GM23338 (cell line): ENCODE data around the gene ARID1B. TPM values are rescaled to one million over a fixed set of nuclear protein-coding genes. Genes with fewer than 3 reads are reported as not detected.

Experiments used
- ATAC-seq: fragments of 200-7000 bp; cut with Tn5 transposase; 3 replicates; pipeline ENCODE4 v1.9.1; 2020
- DNase-seq: peaks from one replicate; pipeline ENCODE4 v3.0.0-alpha.2; 2015; ENCODE audit warnings: low spot score
- H2AFZ ChIP-seq: fragments of 200-600 bp; sonication (generic); 2 replicates; pipeline ENCODE4 v1.8.0; 2016; ENCODE audit warnings: antibody characterized with exemption, mild to moderate bottlenecking, moderate library complexity
- H3F3A ChIP-seq: fragments of 200-600 bp; sonication (generic); replicated peaks from 2 replicates; pipeline ENCODE4 v1.8.0; 2017; ENCODE audit warnings: antibody characterized with exemption, mixed run types, low read depth
- H3K27ac ChIP-seq: fragments of 200-600 bp; sonication (generic); 2 replicates; pipeline ENCODE4 v1.6.1; 2016; ENCODE audit warnings: low read depth
- H3K27me3 ChIP-seq: fragments of 200-600 bp; sonication (generic); 2 replicates; pipeline ENCODE4 v1.8.0; 2016; ENCODE audit warnings: mild to moderate bottlenecking, mixed run types, moderate library complexity; ENCODE audit not compliant: insufficient read depth
- H3K36me3 ChIP-seq: fragments of 200-600 bp; sonication (generic); 2 replicates; pipeline ENCODE4 v1.8.0; 2016; ENCODE audit warnings: mild to moderate bottlenecking; ENCODE audit not compliant: insufficient read depth
- H3K4me1 ChIP-seq: fragments of 200-600 bp; sonication (generic); 2 replicates; pipeline ENCODE4 v1.8.0; 2016; ENCODE audit warnings: mild to moderate bottlenecking, moderate library complexity; ENCODE audit not compliant: insufficient read depth
- H3K4me2 ChIP-seq: fragments of 200-600 bp; sonication (generic); 2 replicates; pipeline ENCODE4 v1.7.1; 2017; ENCODE audit warnings: mixed run types
- H3K4me3 ChIP-seq: fragments of 200-600 bp; sonication (generic); 2 replicates; pipeline ENCODE4 v1.6.1; 2016; ENCODE audit warnings: mixed run types
- H3K79me2 ChIP-seq: fragments of 200-600 bp; sonication (generic); replicated peaks from 2 replicates; pipeline ENCODE4 v1.8.0; 2017; ENCODE audit warnings: mild to moderate bottlenecking; ENCODE audit not compliant: insufficient read depth
- H3K9me2 ChIP-seq: fragments of 200-600 bp; sonication (generic); 2 replicates; pipeline ENCODE4 v1.8.0; 2017; ENCODE audit not compliant: insufficient read depth
- H4K20me1 ChIP-seq: fragments of 200-600 bp; sonication (generic); replicated peaks from 2 replicates; pipeline ENCODE4 v1.8.0; 2017; ENCODE audit warnings: mild to moderate bottlenecking; ENCODE audit not compliant: insufficient read depth
- H3K27ac Mint-ChIP-seq: 2 replicates; pipeline ENCODE4 v1.8.0; 2020; ENCODE audit warnings: inconsistent platforms, mild to moderate bottlenecking, moderate library complexity, mixed read lengths
- H3K27me3 Mint-ChIP-seq: 3 replicates; pipeline ENCODE4 v1.8.0; 2022; ENCODE audit warnings: low read depth, mild to moderate bottlenecking, moderate library complexity, mixed read lengths, inconsistent platforms; ENCODE audit not compliant: insufficient read depth, poor library complexity
- H3K36me3 Mint-ChIP-seq: 3 replicates; pipeline ENCODE4 v1.8.0; 2021; ENCODE audit warnings: low read depth, mild to moderate bottlenecking, inconsistent platforms, moderate library complexity, mixed read lengths
- H3K4me1 Mint-ChIP-seq: 3 replicates; pipeline ENCODE4 v1.8.0; 2020; ENCODE audit warnings: mild to moderate bottlenecking, inconsistent platforms, mixed read lengths
- H3K4me3 Mint-ChIP-seq: 3 replicates; pipeline ENCODE4 v1.8.0; 2021; ENCODE audit warnings: moderate library complexity, mild to moderate bottlenecking, inconsistent platforms, mixed read lengths
- H3K9me3 Mint-ChIP-seq: 3 replicates; pipeline ENCODE4 v1.8.0; 2020; ENCODE audit warnings: moderate library complexity, mild to moderate bottlenecking, inconsistent platforms, mixed read lengths
- CREB1 ChIP-seq: fragments of 250-450 bp; sonication (Bioruptor Pico); IDR thresholded peaks from 2 replicates; pipeline ENCODE4 v1.5.0; 2020; ENCODE audit warnings: low read depth, mild to moderate bottlenecking, moderate library complexity
- EZH2 ChIP-seq: fragments of 200-600 bp; sonication (generic); IDR thresholded peaks from one replicate; pipeline ENCODE4 v1.8.0; 2017; ENCODE audit warnings: antibody characterized with exemption, mild to moderate bottlenecking, low read depth; ENCODE audit not compliant: unreplicated experiment
- EZH2phosphoT487 ChIP-seq: fragments of 200-600 bp; sonication (generic); IDR thresholded peaks from one replicate; pipeline ENCODE4 v1.8.1; 2018; ENCODE audit warnings: antibody characterized with exemption; ENCODE audit not compliant: unreplicated experiment
- JUNB ChIP-seq: IDR thresholded peaks from one replicate; pipeline ENCODE4 v1.6.1; 2016; ENCODE audit warnings: antibody characterized with exemption; ENCODE audit not compliant: unreplicated experiment
- NANOG ChIP-seq: IDR thresholded peaks from 2 replicates; pipeline ENCODE4 v1.6.1; 2016; ENCODE audit warnings: antibody characterized with exemption, borderline replicate concordance
- POLR2AphosphoS5 ChIP-seq: IDR thresholded peaks from 2 replicates; pipeline ENCODE4 v1.6.1; 2016; ENCODE audit warnings: antibody characterized with exemption, low read depth
- STAT1 ChIP-seq: IDR thresholded peaks from one replicate; pipeline ENCODE4 v1.6.1; 2016; ENCODE audit warnings: antibody characterized with exemption; ENCODE audit not compliant: unreplicated experiment
- ZNF114 ChIP-seq: fragments of 250-450 bp; sonication (Bioruptor Pico); IDR thresholded peaks from 2 replicates; pipeline ENCODE4 v1.5.0; 2020; ENCODE audit warnings: mild to moderate bottlenecking, moderate library complexity
- ZNF331 ChIP-seq: fragments of 250-450 bp; sonication (Bioruptor Pico); IDR thresholded peaks from 2 replicates; pipeline ENCODE4 v1.5.0; 2020; ENCODE audit warnings: low read depth, mild to moderate bottlenecking, moderate library complexity
- polyA plus RNA-seq: library from polyadenylated mRNA; unstranded; fragments of >200 nt; fragmentation: Nextera tagmentation; extraction: Ambion mirVana; gene quantifications from 2 replicates; pipeline ENCODE4 v1.2.1, GENCODE V29; 2016
- total RNA-seq: library from RNA; depleted of rRNA; stranded (reverse); fragments of >200 nt; shearing (Covaris generic); gene quantifications from 2 replicates; pipeline ENCODE4 v1.2.3, GENCODE V29; 2014
- TF ChIP-seq, protein P1 (sequence below), 2 experiments: fragments of 200-600 bp in 1 of 2; sonication (generic) in 1 of 2; conservative IDR thresholded peaks; 2 replicates each; pipeline versions ENCODE4 v1.5.1 to v1.6.1; 2016 to 2017; ENCODE audit warnings: antibody characterized with exemption in 2 of 2, low read depth in 2 of 2, mild to moderate bottlenecking in 2 of 2, moderate library complexity in 1 of 2
- TF ChIP-seq, protein P2 (sequence below): IDR thresholded peaks from 2 replicates; pipeline ENCODE4 v1.6.1; 2016; ENCODE audit warnings: antibody characterized with exemption
- TF ChIP-seq, protein P3 (sequence below): IDR thresholded peaks from one replicate; pipeline ENCODE4 v1.6.1; 2018; ENCODE audit warnings: antibody characterized with exemption; ENCODE audit not compliant: unreplicated experiment
- TF ChIP-seq, protein P4 (sequence below): fragments of 250-450 bp; sonication (Bioruptor Pico); IDR thresholded peaks from 2 replicates; pipeline ENCODE4 v1.5.0; 2020; ENCODE audit warnings: mild to moderate bottlenecking, moderate library complexity

ARID1B gene
- total and polyA plus RNA-seq, 2 experiments from 2014 or later, result 59.3 to 72.2 TPM

DNA sequence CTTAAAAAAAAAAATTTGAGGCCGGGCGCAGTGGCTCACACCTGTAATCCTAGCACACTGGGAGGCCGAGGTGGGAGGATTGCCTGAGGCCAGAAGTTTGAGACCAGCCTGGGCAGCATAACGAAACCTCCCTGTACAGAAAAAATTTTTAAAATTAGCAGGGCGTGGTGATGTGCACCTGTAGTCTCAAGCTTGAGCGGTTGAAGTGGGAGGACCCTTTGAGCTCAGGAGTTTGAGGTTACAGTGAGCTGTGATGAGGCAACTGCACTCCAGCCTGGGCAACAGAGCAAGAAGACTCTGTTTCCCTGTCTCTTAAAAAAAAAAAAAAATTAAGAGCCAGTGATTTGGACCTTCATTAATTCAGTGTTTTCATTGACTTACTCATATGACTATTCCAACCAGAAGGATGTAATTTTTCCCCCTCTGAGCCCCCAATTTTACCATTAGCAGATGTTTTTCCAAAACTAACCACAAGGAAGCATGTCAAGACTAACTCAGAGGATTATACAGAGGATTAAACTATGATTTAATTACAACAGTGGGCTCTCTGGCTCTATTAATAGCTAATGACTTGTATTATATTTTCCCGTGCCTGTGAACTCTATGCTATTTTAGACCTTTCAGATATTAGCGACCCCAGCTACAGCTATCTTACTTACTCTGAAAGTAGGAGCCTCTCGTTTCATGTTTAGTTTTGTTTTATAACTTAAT, 75.1 kb downstream of the ARID1B start:
- no peaks in the 10 kb centered on the region for H3K9me2 ChIP-seq
- DNase-seq, result no peak
- H3K27me3 Mint-ChIP-seq, result peaks cover 1% of the 10 kb centered on the region
- no peaks in the 10 kb centered on the region; the same call in 1 of the 2 replicates for H4K20me1 ChIP-seq
- H3K4me1 Mint-ChIP-seq, result peaks cover 89% of the 10 kb centered on the region
- no peaks in the 10 kb centered on the region for H3K27me3 ChIP-seq
- TF ChIP-seq CREB1 (CRISPR knock-in tag), result no peak
- TF ChIP-seq, protein P1, sequence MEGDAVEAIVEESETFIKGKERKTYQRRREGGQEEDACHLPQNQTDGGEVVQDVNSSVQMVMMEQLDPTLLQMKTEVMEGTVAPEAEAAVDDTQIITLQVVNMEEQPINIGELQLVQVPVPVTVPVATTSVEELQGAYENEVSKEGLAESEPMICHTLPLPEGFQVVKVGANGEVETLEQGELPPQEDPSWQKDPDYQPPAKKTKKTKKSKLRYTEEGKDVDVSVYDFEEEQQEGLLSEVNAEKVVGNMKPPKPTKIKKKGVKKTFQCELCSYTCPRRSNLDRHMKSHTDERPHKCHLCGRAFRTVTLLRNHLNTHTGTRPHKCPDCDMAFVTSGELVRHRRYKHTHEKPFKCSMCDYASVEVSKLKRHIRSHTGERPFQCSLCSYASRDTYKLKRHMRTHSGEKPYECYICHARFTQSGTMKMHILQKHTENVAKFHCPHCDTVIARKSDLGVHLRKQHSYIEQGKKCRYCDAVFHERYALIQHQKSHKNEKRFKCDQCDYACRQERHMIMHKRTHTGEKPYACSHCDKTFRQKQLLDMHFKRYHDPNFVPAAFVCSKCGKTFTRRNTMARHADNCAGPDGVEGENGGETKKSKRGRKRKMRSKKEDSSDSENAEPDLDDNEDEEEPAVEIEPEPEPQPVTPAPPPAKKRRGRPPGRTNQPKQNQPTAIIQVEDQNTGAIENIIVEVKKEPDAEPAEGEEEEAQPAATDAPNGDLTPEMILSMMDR (conservative IDR thresholded peaks at IDR 0.05; ENCODE audit: low read depth in 2 of 2), result no peak
- TF ChIP-seq JUNB, result no peak
- no peak for TF ChIP-seq EZH2
- no peak for TF ChIP-seq EZH2phosphoT487
- TF ChIP-seq, protein P2, sequence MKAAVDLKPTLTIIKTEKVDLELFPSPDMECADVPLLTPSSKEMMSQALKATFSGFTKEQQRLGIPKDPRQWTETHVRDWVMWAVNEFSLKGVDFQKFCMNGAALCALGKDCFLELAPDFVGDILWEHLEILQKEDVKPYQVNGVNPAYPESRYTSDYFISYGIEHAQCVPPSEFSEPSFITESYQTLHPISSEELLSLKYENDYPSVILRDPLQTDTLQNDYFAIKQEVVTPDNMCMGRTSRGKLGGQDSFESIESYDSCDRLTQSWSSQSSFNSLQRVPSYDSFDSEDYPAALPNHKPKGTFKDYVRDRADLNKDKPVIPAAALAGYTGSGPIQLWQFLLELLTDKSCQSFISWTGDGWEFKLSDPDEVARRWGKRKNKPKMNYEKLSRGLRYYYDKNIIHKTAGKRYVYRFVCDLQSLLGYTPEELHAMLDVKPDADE, result no peak
- TF ChIP-seq ZNF331 (CRISPR knock-in tag), result no peak
- no peak for TF ChIP-seq STAT1
- no peak for TF ChIP-seq ZNF114 (CRISPR knock-in tag)
- TF ChIP-seq, protein P3, sequence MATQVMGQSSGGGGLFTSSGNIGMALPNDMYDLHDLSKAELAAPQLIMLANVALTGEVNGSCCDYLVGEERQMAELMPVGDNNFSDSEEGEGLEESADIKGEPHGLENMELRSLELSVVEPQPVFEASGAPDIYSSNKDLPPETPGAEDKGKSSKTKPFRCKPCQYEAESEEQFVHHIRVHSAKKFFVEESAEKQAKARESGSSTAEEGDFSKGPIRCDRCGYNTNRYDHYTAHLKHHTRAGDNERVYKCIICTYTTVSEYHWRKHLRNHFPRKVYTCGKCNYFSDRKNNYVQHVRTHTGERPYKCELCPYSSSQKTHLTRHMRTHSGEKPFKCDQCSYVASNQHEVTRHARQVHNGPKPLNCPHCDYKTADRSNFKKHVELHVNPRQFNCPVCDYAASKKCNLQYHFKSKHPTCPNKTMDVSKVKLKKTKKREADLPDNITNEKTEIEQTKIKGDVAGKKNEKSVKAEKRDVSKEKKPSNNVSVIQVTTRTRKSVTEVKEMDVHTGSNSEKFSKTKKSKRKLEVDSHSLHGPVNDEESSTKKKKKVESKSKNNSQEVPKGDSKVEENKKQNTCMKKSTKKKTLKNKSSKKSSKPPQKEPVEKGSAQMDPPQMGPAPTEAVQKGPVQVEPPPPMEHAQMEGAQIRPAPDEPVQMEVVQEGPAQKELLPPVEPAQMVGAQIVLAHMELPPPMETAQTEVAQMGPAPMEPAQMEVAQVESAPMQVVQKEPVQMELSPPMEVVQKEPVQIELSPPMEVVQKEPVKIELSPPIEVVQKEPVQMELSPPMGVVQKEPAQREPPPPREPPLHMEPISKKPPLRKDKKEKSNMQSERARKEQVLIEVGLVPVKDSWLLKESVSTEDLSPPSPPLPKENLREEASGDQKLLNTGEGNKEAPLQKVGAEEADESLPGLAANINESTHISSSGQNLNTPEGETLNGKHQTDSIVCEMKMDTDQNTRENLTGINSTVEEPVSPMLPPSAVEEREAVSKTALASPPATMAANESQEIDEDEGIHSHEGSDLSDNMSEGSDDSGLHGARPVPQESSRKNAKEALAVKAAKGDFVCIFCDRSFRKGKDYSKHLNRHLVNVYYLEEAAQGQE, result no peak
- no peak for TF ChIP-seq POLR2AphosphoS5
- TF ChIP-seq, protein P4, sequence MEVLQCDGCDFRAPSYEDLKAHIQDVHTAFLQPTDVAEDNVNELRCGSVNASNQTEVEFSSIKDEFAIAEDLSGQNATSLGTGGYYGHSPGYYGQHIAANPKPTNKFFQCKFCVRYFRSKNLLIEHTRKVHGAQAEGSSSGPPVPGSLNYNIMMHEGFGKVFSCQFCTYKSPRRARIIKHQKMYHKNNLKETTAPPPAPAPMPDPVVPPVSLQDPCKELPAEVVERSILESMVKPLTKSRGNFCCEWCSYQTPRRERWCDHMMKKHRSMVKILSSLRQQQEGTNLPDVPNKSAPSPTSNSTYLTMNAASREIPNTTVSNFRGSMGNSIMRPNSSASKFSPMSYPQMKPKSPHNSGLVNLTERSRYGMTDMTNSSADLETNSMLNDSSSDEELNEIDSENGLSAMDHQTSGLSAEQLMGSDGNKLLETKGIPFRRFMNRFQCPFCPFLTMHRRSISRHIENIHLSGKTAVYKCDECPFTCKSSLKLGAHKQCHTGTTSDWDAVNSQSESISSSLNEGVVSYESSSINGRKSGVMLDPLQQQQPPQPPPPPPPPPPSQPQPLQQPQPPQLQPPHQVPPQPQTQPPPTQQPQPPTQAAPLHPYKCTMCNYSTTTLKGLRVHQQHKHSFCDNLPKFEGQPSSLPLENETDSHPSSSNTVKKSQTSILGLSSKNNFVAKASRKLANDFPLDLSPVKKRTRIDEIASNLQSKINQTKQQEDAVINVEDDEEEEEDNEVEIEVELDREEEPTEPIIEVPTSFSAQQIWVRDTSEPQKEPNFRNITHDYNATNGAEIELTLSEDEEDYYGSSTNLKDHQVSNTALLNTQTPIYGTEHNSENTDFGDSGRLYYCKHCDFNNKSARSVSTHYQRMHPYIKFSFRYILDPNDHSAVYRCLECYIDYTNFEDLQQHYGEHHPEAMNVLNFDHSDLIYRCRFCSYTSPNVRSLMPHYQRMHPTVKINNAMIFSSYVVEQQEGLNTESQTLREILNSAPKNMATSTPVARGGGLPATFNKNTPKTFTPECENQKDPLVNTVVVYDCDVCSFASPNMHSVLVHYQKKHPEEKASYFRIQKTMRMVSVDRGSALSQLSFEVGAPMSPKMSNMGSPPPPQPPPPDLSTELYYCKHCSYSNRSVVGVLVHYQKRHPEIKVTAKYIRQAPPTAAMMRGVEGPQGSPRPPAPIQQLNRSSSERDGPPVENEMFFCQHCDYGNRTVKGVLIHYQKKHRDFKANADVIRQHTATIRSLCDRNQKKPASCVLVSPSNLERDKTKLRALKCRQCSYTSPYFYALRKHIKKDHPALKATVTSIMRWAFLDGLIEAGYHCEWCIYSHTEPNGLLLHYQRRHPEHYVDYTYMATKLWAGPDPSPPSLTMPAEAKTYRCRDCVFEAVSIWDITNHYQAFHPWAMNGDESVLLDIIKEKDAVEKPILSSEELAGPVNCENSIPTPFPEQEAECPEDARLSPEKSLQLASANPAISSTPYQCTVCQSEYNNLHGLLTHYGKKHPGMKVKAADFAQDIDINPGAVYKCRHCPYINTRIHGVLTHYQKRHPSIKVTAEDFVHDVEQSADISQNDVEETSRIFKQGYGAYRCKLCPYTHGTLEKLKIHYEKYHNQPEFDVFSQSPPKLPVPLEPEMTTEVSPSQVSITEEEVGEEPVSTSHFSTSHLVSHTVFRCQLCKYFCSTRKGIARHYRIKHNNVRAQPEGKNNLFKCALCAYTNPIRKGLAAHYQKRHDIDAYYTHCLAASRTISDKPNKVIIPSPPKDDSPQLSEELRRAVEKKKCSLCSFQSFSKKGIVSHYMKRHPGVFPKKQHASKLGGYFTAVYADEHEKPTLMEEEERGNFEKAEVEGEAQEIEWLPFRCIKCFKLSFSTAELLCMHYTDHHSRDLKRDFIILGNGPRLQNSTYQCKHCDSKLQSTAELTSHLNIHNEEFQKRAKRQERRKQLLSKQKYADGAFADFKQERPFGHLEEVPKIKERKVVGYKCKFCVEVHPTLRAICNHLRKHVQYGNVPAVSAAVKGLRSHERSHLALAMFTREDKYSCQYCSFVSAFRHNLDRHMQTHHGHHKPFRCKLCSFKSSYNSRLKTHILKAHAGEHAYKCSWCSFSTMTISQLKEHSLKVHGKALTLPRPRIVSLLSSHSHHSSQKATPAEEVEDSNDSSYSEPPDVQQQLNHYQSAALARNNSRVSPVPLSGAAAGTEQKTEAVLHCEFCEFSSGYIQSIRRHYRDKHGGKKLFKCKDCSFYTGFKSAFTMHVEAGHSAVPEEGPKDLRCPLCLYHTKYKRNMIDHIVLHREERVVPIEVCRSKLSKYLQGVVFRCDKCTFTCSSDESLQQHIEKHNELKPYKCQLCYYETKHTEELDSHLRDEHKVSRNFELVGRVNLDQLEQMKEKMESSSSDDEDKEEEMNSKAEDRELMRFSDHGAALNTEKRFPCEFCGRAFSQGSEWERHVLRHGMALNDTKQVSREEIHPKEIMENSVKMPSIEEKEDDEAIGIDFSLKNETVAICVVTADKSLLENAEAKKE, result no peak
- no peak for TF ChIP-seq NANOG
- no peak for ATAC-seq
- H3K4me3 ChIP-seq, result peak overlapping the region; percentile 36
- H3K9me3 Mint-ChIP-seq, result no peaks in the 10 kb centered on the region
- H3K27ac Mint-ChIP-seq, result peak overlapping the region; percentile 98
- peaks cover 93% of the 10 kb centered on the region for H3K79me2 ChIP-seq
- peak overlapping the region; percentile 80 for H3K27ac ChIP-seq
- H3F3A ChIP-seq, result no peaks in the 10 kb centered on the region
- H3K36me3 Mint-ChIP-seq, result no peaks in the 10 kb centered on the region
- H3K36me3 ChIP-seq, result no peaks in the 10 kb centered on the region
- peak overlapping the region; percentile 58 for H3K4me2 ChIP-seq
- H3K4me1 ChIP-seq, result peaks cover 69% of the 10 kb centered on the region
- no peak overlapping the region for H2AFZ ChIP-seq
- H3K4me3 Mint-ChIP-seq, result peak overlapping the region; percentile 67
